ENCODE results near the gene APOBEC3C. TPM values are rescaled to one million over a fixed set of nuclear protein-coding genes. Genes with fewer than 3 reads are reported as not detected.
"Not testable (repeated sequence)": the region's sequence is repeated elsewhere in the genome, so short reads cannot be mapped to it uniquely, and the experiment has no call there.

Gene APOBEC3C
- total RNA-seq, 2 donors from 2014 or later: 2.6 to 6.7 TPM

- 84 to 86% methylated on average over 11 to 13 of the region's 13 CpGs for WGBS, 2 donors
- H3K36me3 ChIP-seq (replicated peaks in 1 of 2; ENCODE audit: insufficient read depth in 1 of 2, low read depth in 2 of 2): no peaks in the 10 kb centered on the region
- no peak for ATAC-seq
- DNase-seq: no peak
- no peak overlapping the region for H3K27ac ChIP-seq
- no peaks in the 10 kb centered on the region for H3K27me3 ChIP-seq
- H3K4me1 ChIP-seq: no peaks in the 10 kb centered on the region
- TF ChIP-seq POLR2A (IDR thresholded peaks at IDR 0.05): no peak
- no peak for TF ChIP-seq CTCF (IDR thresholded peaks at IDR 0.05)
- no peaks in the 10 kb centered on the region for H3K9me3 ChIP-seq
- intact Hi-C loops (cut with DNase I): no loop called here
- no peak overlapping the region for H3K4me3 ChIP-seq
Measured at GRCh38 chr22:39029227-39029626, 15.2 kb downstream of the APOBEC3C start.

- H3K4me3 ChIP-seq: no peak overlapping the region
- intact Hi-C loops (cut with DNase I): no loop called here
- ATAC-seq (no peak), DNase-seq (no peak)
- no peaks in the 10 kb centered on the region for H3K36me3 ChIP-seq (replicated peaks in 1 of 2; ENCODE audit: insufficient read depth in 1 of 2, low read depth in 2 of 2)
- no peak overlapping the region for H3K27ac ChIP-seq
- no peaks in the 10 kb centered on the region for H3K9me3 ChIP-seq
- no peaks in the 10 kb centered on the region for H3K27me3 ChIP-seq
- 93% methylated on average over 14 of the region's 14 CpGs for WGBS, 2 donors
- TF ChIP-seq POLR2A (IDR thresholded peaks at IDR 0.05) (no peak), CTCF (IDR thresholded peaks at IDR 0.05) (no peak)
- H3K4me1 ChIP-seq: no peaks in the 10 kb centered on the region
Measured at GRCh38 chr22:39030705-39031104, 16.6 kb downstream of the APOBEC3C start.

- H3K27ac ChIP-seq; H3K4me3 ChIP-seq; ATAC-seq; H3K27me3 ChIP-seq; H3K9me3 ChIP-seq; H3K36me3 ChIP-seq (replicated peaks in 1 of 2; ENCODE audit: insufficient read depth in 1 of 2, low read depth in 2 of 2); intact Hi-C loops (cut with DNase I); H3K4me1 ChIP-seq; DNase-seq: not testable (repeated sequence)
- WGBS, 2 donors: 65 to 75% methylated on average over 4 to 16 of the region's 18 CpGs
Measured at GRCh38 chr22:39031434-39032295, 17.6 kb downstream of the APOBEC3C start.

GRCh38 chr22:39037071-39037470 lies 23.0 kb downstream of the APOBEC3C start:
- DNase-seq; H3K27me3 ChIP-seq; H3K36me3 ChIP-seq (replicated peaks in 1 of 2; ENCODE audit: insufficient read depth in 1 of 2, low read depth in 2 of 2); H3K9me3 ChIP-seq; intact Hi-C loops (cut with DNase I); H3K27ac ChIP-seq; H3K4me3 ChIP-seq; ATAC-seq: not testable (repeated sequence)
- H3K4me1 ChIP-seq: peaks cover 11% of the 10 kb centered on the region
- WGBS, 2 donors: 47 to 48% methylated on average over 2 of the region's 2 CpGs

GRCh38 chr22:39039306-39040126 lies 25.5 kb downstream of the APOBEC3C start:
- intact Hi-C loops (cut with DNase I): no loop called here
- ATAC-seq: no peak
- H3K27me3 ChIP-seq: no peaks in the 10 kb centered on the region
- 90 to 93% methylated on average over 19 of the region's 19 CpGs for WGBS, 2 donors
- H3K4me1 ChIP-seq: peaks cover 12% of the 10 kb centered on the region
- no peaks in the 10 kb centered on the region for H3K9me3 ChIP-seq
- no peaks in the 10 kb centered on the region for H3K36me3 ChIP-seq (replicated peaks in 1 of 2; ENCODE audit: insufficient read depth in 1 of 2, low read depth in 2 of 2)
- no peak for DNase-seq
- no peak overlapping the region for H3K4me3 ChIP-seq
- TF ChIP-seq CTCF (IDR thresholded peaks at IDR 0.05): no peak
- no peak for TF ChIP-seq POLR2A (IDR thresholded peaks at IDR 0.05)
- H3K27ac ChIP-seq: peak overlapping the region in 3 of 4 donors; percentile 84 to 91 (median 89)

GRCh38 chr22:39040155-39040537 lies 26.1 kb downstream of the APOBEC3C start:
- intact Hi-C loops (cut with DNase I); H3K4me3 ChIP-seq; H3K27me3 ChIP-seq; DNase-seq; H3K9me3 ChIP-seq; H3K36me3 ChIP-seq (replicated peaks in 1 of 2; ENCODE audit: insufficient read depth in 1 of 2, low read depth in 2 of 2): not testable (repeated sequence)
- H3K27ac ChIP-seq: peak overlapping the region; percentile 39 to 91 (median 86)
- H3K4me1 ChIP-seq: peaks cover 12% of the 10 kb centered on the region
- WGBS, 2 donors: 42 to 63% methylated on average over 7 to 13 of the region's 14 CpGs
- ATAC-seq: peak; percentile 1

All from body of pancreas (tissue), 4 donors.